22Rv1 (cell line): ENCODE data around the gene DPP6.

Experiments
- ZFX ChIP-seq: fragments of 450-650 bp; IDR thresholded peaks from 2 replicates; pipeline ENCODE4 v1.6.1; 2017; ENCODE audit warnings: antibody characterized with exemption, borderline replicate concordance
- TF ChIP-seq, protein P1 (sequence below): fragments of 450-650 bp; IDR thresholded peaks from 2 replicates; pipeline ENCODE4 v1.5.1; 2017; ENCODE audit warnings: mild to moderate bottlenecking

DNA sequence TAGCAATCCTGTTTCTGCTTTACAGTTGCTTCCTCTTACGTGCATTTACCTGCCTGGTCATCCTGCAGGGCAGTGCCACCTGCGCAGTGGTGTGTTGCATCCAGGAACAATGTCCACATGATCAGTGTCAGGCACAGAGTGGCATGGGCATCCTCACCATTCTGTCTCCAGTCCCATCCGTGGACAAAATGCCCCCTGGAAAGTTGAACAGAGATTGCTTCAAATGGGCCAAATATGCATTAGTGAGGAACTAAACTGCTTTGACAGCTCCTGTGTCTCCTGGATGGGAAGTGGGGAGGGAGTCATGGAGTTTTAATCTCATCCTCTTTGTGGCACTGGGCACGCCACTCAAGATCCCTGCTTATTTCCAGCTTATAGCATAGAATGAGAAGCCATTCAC lies 151.8 kb downstream of the DPP6 start:
- TF ChIP-seq, protein P1, sequence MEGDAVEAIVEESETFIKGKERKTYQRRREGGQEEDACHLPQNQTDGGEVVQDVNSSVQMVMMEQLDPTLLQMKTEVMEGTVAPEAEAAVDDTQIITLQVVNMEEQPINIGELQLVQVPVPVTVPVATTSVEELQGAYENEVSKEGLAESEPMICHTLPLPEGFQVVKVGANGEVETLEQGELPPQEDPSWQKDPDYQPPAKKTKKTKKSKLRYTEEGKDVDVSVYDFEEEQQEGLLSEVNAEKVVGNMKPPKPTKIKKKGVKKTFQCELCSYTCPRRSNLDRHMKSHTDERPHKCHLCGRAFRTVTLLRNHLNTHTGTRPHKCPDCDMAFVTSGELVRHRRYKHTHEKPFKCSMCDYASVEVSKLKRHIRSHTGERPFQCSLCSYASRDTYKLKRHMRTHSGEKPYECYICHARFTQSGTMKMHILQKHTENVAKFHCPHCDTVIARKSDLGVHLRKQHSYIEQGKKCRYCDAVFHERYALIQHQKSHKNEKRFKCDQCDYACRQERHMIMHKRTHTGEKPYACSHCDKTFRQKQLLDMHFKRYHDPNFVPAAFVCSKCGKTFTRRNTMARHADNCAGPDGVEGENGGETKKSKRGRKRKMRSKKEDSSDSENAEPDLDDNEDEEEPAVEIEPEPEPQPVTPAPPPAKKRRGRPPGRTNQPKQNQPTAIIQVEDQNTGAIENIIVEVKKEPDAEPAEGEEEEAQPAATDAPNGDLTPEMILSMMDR: no peak
- TF ChIP-seq ZFX: no peak
